Measurements from ENCODE around the gene TCERG1L.

TCERG1L gene

DNA sequence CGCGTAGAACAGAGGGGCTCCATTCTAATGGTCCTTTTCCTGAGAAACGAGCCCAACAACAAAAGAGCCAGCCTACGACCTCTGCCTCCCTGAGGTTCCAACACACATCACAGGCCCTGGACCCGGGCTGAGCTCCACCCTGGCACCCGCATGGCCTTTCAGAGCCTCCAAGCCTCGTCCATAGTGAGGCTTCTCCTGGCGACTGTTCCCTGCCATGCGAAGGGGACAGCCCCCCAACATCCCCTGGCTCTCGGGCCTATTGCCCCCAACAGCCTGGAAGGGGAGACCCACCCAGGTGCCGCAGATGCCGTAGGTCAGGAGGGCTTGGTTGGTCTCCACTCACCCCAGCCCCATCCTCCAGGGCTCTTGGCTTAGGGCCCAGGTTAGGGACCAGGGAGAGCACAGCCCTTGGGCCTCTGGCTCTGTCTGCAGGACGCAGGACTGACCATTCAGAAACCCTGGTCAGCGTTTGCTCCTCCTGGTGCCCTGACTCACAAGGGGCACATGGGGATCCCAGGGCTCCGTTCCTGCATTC is 91.5 kb downstream of the TCERG1L start:
- no peak for DNase-seq (ENCODE audit: low spot score)
- TF ChIP-seq, protein P1, sequence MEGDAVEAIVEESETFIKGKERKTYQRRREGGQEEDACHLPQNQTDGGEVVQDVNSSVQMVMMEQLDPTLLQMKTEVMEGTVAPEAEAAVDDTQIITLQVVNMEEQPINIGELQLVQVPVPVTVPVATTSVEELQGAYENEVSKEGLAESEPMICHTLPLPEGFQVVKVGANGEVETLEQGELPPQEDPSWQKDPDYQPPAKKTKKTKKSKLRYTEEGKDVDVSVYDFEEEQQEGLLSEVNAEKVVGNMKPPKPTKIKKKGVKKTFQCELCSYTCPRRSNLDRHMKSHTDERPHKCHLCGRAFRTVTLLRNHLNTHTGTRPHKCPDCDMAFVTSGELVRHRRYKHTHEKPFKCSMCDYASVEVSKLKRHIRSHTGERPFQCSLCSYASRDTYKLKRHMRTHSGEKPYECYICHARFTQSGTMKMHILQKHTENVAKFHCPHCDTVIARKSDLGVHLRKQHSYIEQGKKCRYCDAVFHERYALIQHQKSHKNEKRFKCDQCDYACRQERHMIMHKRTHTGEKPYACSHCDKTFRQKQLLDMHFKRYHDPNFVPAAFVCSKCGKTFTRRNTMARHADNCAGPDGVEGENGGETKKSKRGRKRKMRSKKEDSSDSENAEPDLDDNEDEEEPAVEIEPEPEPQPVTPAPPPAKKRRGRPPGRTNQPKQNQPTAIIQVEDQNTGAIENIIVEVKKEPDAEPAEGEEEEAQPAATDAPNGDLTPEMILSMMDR (IDR thresholded peaks at IDR 0.05; ENCODE audit: borderline replicate concordance, control extremely low read depth, extremely low read depth, insufficient read depth, missing control alignments): no peak
- in situ Hi-C loops (cut with MboI; ENCODE audit: low sequenced_read_pairs, unreplicated experiment): no loop called here

DNA sequence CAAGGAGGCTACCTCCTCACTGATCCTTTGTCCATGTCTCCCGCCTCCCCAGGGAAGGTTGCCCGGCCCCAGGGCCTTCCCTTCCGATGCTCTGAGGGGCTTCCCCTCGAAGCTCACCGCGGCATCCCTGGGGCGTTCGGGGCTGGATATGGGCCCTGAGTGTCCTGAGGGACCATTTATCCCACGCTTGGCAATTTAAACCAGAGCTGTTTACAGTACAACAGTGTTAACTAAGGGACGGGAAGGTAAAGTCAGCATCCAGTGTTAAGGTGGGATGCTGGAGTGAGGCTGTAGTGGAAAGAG is 92.0 kb downstream of the TCERG1L start:
- in situ Hi-C loops (cut with MboI; ENCODE audit: low sequenced_read_pairs, unreplicated experiment): no loop called here
- TF ChIP-seq, protein P1 (IDR thresholded peaks at IDR 0.05; ENCODE audit: borderline replicate concordance, control extremely low read depth, extremely low read depth, insufficient read depth, missing control alignments): no peak
- DNase-seq (ENCODE audit: low spot score): no peak

DNA sequence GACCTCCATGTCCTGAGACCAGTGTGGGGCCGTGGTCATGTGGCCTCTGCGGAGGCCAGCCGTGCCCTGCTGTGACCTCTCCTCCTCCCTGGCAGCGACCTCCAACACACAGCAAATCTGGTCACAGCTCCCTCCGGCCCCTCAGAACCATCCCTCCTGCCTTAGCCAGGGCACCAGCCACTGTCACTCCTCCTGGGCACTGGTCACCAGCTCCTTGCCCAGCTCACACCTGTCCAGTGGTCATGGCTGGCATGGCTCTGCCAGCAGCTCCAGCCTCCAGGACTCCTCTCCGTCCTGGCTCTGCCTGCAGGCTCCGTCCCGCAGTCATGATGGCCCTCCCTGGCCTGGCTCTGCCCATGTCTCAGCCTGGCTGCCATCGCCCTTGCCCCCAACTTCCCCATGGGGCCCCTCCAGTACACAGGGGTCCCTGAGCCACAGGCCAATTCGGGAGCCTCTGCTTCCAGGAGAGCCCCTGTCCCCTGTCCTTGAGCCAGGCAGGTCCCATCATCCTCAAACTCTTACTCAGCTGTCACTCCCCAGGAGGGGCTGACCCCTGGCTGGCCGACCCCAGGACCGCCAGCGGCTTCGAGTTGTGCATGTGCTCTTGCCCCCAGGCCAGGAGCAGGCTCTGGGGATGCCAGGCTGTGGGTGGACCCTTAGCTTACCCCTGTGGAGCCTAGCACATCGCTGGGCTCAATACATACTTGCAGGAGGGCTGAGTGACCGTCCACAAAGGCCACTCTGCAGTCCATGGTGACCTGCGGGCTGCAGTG is 92.5 kb downstream of the TCERG1L start:
- DNase-seq (ENCODE audit: low spot score): no peak
- in situ Hi-C loops (cut with MboI; ENCODE audit: low sequenced_read_pairs, unreplicated experiment): no loop called here
- TF ChIP-seq, protein P1 (IDR thresholded peaks at IDR 0.05; ENCODE audit: borderline replicate concordance, control extremely low read depth, extremely low read depth, insufficient read depth, missing control alignments): no peak

DNA sequence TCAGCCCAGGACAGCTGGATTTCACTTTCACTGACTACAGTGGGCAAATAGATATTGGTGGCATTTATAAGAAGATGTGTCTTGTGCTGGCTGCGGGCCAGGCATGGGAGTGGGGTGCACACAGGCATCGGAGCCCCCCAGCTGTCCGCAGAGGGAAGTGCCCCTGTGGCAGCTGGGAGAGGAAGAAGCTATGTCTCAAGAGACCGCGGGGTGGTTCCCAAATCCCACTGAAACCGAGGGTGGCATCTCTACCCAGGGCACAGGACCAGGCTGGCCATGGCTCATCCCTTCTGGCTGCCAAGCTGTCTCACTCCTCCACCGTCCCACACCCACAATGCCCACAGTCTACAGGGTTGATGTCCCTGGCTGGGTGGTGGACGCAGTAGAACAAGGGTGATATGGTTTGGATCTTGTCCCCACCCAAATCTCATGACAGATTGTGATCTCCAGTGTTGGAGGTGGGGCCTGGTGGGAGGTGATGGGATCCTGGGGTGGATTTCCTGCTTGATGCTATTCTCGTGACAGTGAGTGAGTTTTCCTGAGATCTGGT is 94.8 kb downstream of the TCERG1L start:
- TF ChIP-seq, protein P1 (IDR thresholded peaks at IDR 0.05; ENCODE audit: borderline replicate concordance, control extremely low read depth, extremely low read depth, insufficient read depth, missing control alignments): no peak
- in situ Hi-C loops (cut with MboI; ENCODE audit: low sequenced_read_pairs, unreplicated experiment): no loop called here
- DNase-seq (ENCODE audit: low spot score): no peak

DNA sequence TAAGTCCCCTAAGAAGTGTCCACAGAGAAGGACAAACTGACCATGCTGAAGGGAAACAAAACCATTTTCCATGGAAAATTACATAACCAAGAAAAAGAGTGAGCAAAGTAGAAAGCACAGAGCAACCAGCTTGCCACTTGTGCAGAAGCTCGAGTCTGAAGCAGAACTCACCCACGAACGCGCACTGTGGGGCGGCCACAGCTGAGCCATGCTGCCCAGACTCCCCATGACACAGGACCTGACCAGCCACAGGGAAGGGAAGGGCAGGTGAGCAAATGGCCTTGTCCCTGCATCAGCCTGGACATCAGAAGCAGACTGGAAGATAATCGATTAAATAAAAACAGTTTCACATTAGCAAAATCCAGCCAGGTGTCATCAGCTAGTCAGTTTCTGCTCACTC is 95.7 kb downstream of the TCERG1L start:
- DNase-seq (ENCODE audit: low spot score): no peak
- TF ChIP-seq, protein P1 (IDR thresholded peaks at IDR 0.05; ENCODE audit: borderline replicate concordance, control extremely low read depth, extremely low read depth, insufficient read depth, missing control alignments): no peak
- in situ Hi-C loops (cut with MboI; ENCODE audit: low sequenced_read_pairs, unreplicated experiment): no loop called here

DNA sequence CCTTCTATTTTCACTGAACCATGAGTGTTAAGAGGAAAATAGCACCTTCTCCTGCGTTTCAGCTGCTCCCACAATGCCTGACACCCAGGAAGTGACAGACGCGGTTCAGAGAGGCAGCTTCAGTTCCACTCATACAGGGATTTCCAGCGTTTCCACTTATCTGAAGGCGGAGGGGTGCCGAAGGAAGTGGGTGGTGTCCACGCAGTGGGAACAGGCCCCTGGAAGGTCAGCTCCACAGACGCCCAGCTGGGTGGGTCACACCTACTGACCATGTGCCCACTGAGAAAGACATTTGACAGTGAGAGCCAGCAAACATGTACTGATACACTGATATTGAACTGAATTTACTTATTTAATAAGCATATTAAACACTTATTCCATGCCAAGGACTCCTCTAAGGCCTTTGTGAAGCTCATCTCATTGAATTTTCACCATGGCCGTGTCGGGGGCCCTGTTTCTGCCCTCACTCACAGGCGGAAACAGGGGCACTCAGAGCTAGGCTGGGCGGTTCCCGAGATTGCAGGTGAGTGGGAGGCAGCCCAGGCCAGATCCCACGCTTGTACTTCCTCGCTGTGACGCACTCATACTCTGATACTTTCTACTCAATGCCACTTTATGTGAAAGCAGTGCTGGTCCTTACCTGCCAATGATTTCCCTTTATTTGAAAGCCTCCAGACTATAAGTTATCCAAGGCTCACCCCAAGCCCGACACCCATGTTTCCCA is 96.8 kb downstream of the TCERG1L start:
- no peak for DNase-seq (ENCODE audit: low spot score)
- TF ChIP-seq, protein P1 (IDR thresholded peaks at IDR 0.05; ENCODE audit: borderline replicate concordance, control extremely low read depth, extremely low read depth, insufficient read depth, missing control alignments): no peak
- in situ Hi-C loops (cut with MboI; ENCODE audit: low sequenced_read_pairs, unreplicated experiment): no loop called here

Data from GM13976 (cell line).